Nephron (organoid): Measurements from ENCODE around the gene KLF15.
A peak's percentile ranks its signal among the peaks of the same experiment; 100 is the strongest.

ENCODE experiments used
- H3K27ac Mint-ChIP-seq, 3 experiments: 2 replicates each; pipeline ENCODE4 v1.8.0; 2020; ENCODE audit warnings: mixed read lengths in 3 of 3, mild to moderate bottlenecking in 2 of 3, moderate library complexity in 1 of 3
- H3K27me3 Mint-ChIP-seq: 2 replicates; pipeline ENCODE4 v1.8.0; 2021; ENCODE audit warnings: low read depth, mild to moderate bottlenecking, moderate library complexity, mixed read lengths
- H3K36me3 Mint-ChIP-seq: 2 replicates; pipeline ENCODE4 v1.8.0; 2020; ENCODE audit warnings: low read depth, mixed read lengths
- H3K4me1 Mint-ChIP-seq: 2 replicates; pipeline ENCODE4 v1.8.0; 2020; ENCODE audit warnings: mixed read lengths
- H3K4me3 Mint-ChIP-seq, 3 experiments: 2 replicates each; pipeline ENCODE4 v1.8.0; 2020; ENCODE audit warnings: mild to moderate bottlenecking in 3 of 3, mixed read lengths in 3 of 3, moderate library complexity in 2 of 3
- H3K9me3 Mint-ChIP-seq: 2 replicates; pipeline ENCODE4 v1.8.0; 2020; ENCODE audit warnings: mixed read lengths
- TF ChIP-seq, protein P1 (sequence below), 3 experiments: fragments of 200-600 bp; sonication (generic); IDR thresholded peaks; one replicate each; pipeline ENCODE4 v1.5.0; 2021; ENCODE audit warnings: antibody characterized with exemption in 3 of 3; ENCODE audit not compliant: unreplicated experiment in 3 of 3

Gene KLF15

DNA sequence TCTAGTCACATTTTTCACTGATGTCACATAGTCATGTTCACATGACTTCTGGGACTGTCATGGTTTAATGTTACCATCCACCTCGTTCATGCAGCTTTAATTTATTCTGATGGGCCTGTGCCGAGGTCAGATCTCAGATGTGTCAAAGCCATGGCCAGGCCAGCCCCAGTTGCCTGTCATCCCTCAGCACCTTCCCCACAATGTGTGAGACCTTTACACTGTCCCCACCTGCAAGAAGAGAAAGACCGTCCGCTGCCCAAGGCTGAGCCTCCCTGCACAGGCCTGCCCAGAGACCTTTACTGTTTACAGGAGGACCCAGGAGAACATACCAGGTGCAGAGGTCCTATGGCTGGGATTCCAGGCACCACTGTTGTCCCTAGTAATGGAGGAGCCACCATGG, 12.8 kb upstream of the KLF15 start:
- H3K27me3 Mint-ChIP-seq = peaks cover 3% of the 10 kb centered on the region
- peaks cover 12% of the 10 kb centered on the region for H3K4me1 Mint-ChIP-seq
- no peak overlapping the region for H3K4me3 Mint-ChIP-seq
- no peaks in the 10 kb centered on the region for H3K36me3 Mint-ChIP-seq
- H3K9me3 Mint-ChIP-seq = no peaks in the 10 kb centered on the region
- TF ChIP-seq, protein P1, sequence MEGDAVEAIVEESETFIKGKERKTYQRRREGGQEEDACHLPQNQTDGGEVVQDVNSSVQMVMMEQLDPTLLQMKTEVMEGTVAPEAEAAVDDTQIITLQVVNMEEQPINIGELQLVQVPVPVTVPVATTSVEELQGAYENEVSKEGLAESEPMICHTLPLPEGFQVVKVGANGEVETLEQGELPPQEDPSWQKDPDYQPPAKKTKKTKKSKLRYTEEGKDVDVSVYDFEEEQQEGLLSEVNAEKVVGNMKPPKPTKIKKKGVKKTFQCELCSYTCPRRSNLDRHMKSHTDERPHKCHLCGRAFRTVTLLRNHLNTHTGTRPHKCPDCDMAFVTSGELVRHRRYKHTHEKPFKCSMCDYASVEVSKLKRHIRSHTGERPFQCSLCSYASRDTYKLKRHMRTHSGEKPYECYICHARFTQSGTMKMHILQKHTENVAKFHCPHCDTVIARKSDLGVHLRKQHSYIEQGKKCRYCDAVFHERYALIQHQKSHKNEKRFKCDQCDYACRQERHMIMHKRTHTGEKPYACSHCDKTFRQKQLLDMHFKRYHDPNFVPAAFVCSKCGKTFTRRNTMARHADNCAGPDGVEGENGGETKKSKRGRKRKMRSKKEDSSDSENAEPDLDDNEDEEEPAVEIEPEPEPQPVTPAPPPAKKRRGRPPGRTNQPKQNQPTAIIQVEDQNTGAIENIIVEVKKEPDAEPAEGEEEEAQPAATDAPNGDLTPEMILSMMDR (IDR thresholded peaks at IDR 0.05; ENCODE audit: unreplicated experiment in 3 of 3) = no peak
- H3K27ac Mint-ChIP-seq = no peak overlapping the region

DNA sequence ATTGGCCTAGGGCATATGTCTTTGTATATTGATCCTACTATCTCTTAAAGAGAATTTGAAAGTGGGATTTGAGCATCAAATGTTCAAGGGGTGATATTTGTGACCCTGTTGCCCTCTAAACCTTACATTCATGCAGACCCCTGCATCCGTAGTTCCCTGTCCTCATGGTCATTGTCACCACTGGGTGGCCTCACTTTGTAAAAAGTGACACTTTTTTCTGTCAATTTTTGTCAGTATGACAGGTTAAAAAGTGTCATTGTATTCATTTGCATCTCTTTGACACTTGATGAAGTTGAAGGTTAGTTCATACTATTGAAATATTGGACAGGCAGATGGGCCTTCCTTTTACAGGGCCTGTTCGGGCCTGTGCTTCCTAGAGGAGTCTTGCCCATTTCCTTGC, 12.3 kb upstream of the KLF15 start:
- no peak overlapping the region for H3K27ac Mint-ChIP-seq
- H3K9me3 Mint-ChIP-seq = no peaks in the 10 kb centered on the region
- H3K27me3 Mint-ChIP-seq = peaks cover 4% of the 10 kb centered on the region
- H3K4me3 Mint-ChIP-seq = no peak overlapping the region
- H3K36me3 Mint-ChIP-seq = no peaks in the 10 kb centered on the region
- TF ChIP-seq, protein P1 (IDR thresholded peaks at IDR 0.05; ENCODE audit: unreplicated experiment in 3 of 3) = no peak
- peaks cover 6% of the 10 kb centered on the region for H3K4me1 Mint-ChIP-seq

DNA sequence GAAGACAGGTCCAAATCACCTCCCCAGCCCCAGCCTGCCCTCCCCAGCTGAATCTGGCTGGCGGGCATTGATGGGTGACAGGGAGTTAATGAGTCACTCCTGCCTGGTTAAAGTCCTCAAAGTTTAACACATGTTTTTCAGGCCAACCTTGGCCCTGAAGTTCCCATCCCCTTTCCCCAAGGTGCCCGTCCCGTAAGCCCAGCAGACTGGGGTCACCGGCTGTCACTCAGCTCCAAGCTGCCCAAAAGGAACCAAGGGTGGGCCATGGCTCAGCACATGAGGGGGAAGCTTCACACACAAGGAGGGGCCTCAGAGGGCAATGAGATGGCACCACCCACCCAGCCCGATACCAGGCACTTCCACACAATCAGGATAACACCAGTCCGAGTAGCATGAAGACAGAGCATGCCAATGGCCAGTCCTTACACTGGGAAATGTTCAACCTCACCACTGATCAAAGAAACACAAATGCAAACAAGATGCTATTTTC, 10.2 kb upstream of the KLF15 start:
- TF ChIP-seq, protein P1 (IDR thresholded peaks at IDR 0.05; ENCODE audit: unreplicated experiment in 3 of 3) = no peak
- no peaks in the 10 kb centered on the region for H3K4me1 Mint-ChIP-seq
- H3K9me3 Mint-ChIP-seq = no peaks in the 10 kb centered on the region
- H3K4me3 Mint-ChIP-seq = no peak overlapping the region
- H3K36me3 Mint-ChIP-seq = no peaks in the 10 kb centered on the region
- peak overlapping the region; percentile 26 to 92 (median 58) for H3K27ac Mint-ChIP-seq
- H3K27me3 Mint-ChIP-seq = peaks cover 17% of the 10 kb centered on the region

DNA sequence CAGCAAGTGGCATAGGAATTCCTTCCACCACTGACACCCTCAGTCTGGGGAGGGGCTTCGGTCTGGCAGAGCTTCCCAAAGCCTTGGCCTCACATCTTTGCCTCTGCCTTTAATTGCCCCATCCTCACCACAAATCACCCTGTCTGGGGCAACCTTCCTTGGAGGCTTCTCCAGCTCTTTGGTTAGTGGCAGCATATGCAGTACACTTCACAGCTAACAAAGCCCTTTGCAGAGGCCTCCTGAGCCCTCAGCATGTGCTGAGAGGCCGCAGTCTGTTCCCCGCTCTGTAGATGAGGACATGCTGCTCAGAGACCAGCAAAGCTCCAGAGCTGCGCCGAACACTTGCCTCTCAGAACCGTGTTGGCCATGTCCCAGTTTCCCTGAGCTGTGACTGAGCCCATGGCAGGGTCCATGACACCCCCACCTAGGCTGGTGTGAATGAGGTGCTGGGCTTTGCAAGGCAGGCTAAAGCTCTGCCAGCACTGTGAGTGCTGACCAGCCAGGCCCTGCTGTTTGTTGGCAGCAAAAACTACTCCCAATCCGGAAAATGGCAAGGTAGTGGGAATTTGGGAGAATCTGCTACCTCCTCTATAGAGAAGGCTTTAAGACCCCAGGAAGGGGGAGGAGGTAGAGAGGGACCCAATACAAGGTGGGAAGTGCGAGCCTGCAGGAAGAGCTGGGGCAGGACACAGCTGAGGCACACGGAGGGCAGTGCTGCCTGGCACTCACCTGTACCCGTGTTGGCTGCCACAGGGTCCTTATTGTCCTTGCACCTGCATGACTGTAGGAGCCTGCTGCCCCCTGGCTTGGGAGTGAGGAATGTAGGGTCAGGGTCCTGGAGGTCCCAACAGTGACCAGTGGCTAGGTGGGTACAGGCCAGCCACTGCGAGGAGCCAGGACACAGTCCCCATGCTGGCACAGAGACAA, 8.4 kb upstream of the KLF15 start:
- no peaks in the 10 kb centered on the region for H3K4me1 Mint-ChIP-seq
- no peaks in the 10 kb centered on the region for H3K36me3 Mint-ChIP-seq
- H3K27ac Mint-ChIP-seq = peak overlapping the region in 1 of 3 experiments; percentile 92
- no peaks in the 10 kb centered on the region for H3K9me3 Mint-ChIP-seq
- no peak overlapping the region for H3K4me3 Mint-ChIP-seq
- H3K27me3 Mint-ChIP-seq = peaks cover 29% of the 10 kb centered on the region
- TF ChIP-seq, protein P1 (IDR thresholded peaks at IDR 0.05; ENCODE audit: unreplicated experiment in 3 of 3) = no peak

DNA sequence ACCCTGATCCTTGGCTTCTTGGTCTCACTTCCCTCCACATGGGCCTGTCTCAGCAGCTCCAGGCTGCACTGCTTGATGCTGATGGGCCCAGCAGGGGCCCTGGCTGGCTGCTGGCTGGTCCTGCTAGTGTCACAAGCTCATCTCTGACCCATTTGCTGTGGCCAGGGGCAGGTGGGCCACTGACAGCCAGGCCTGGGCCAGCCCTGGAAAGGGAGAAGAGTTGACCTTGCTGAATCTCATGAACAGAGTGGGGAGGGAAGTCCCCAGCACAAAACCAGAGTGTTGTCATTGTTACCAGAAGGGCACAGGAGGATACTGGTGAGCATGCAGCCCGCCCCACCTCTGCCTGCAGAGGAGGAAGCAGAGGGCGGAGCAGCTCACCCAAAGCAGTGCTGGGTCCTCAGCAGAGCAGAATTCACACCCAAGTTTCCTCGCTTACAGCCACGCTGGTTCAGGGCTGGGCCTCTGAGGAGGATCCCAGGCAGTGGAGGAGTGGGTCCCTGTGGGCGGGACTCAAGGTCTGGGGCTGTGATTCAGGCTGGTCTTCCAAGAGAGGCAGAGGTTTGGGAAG, 7.6 kb upstream of the KLF15 start:
- Mint-ChIP-seq H3K4me3 (no peak overlapping the region), H3K27ac (no peak overlapping the region), H3K36me3 (no peaks in the 10 kb centered on the region), H3K9me3 (no peaks in the 10 kb centered on the region), H3K4me1 (no peaks in the 10 kb centered on the region), H3K27me3 (peaks cover 35% of the 10 kb centered on the region)
- TF ChIP-seq, protein P1 (IDR thresholded peaks at IDR 0.05; ENCODE audit: unreplicated experiment in 3 of 3) = no peak
